Caco-2 (cell line): Measurements from ENCODE around the gene AGMAT. TPM values are rescaled to one million over a fixed set of nuclear protein-coding genes. Genes with fewer than 3 reads are reported as not detected.

Experiments
- BruUV-seq: library from RNA; stranded (reverse); fragments of 400-500 nt; replicated peaks from 2 replicates; lab custom pipeline; 2021; lab: Mats Ljungman, UMichigan
- CTCF ChIA-PET: fragments of 300-600 bp; sonication (Branson Sonifier 250); formaldehyde crosslinking; loops from one replicate; lab custom pipeline; 2022; ENCODE audit warnings: antibody characterized with exemption; lab: Charles Lee
- POLR2A ChIA-PET: fragments of 300-600 bp; sonication (Branson Sonifier 250); formaldehyde crosslinking; loops from one replicate; lab custom pipeline; 2022; ENCODE audit warnings: antibody characterized with exemption; lab: Charles Lee
- DNase-seq, 2 experiments: peaks; one replicate each; pipeline versions ENCODE4 v3.0.0 to v3.0.0-alpha.2; 2020 to 2022
- H3K27me3 ChIP-seq: replicated peaks from 2 replicates; pipeline ENCODE4 v1.6.0; 2011; ENCODE audit warnings: low read length; ENCODE audit not compliant: control insufficient read depth, insufficient read depth
- H3K36me3 ChIP-seq: 2 replicates; pipeline ENCODE4 v1.5.1; 2011; ENCODE audit warnings: low read length; ENCODE audit not compliant: control insufficient read depth, insufficient read depth
- H3K4me1 ChIP-seq: fragments of 250-450 bp; sonication (Bioruptor Pico); 2 replicates; pipeline ENCODE4 v1.5.1; 2020; ENCODE audit warnings: mild to moderate bottlenecking
- H3K4me3 ChIP-seq: 2 replicates; pipeline ENCODE4 v1.5.1; 2011; ENCODE audit warnings: low read depth, mild to moderate bottlenecking, control low read depth, low read length
- H3K9me3 ChIP-seq: fragments of 250-450 bp; sonication (Bioruptor Pico); 2 replicates; pipeline ENCODE4 v1.5.1; 2020; ENCODE audit warnings: mild to moderate bottlenecking, moderate library complexity
- H3K27ac Mint-ChIP-seq: one replicate; pipeline ENCODE4 v1.8.0; 2022; ENCODE audit warnings: mixed read lengths; ENCODE audit not compliant: unreplicated experiment
- H3K27me3 Mint-ChIP-seq: one replicate; pipeline ENCODE4 v1.8.0; 2022; ENCODE audit warnings: mixed read lengths; ENCODE audit not compliant: insufficient read depth, unreplicated experiment
- H3K36me3 Mint-ChIP-seq: one replicate; pipeline ENCODE4 v1.8.0; 2022; ENCODE audit warnings: mild to moderate bottlenecking, mixed read lengths; ENCODE audit not compliant: insufficient read depth, unreplicated experiment
- H3K4me1 Mint-ChIP-seq: one replicate; pipeline ENCODE4 v1.8.0; 2022; ENCODE audit warnings: low read depth, mixed read lengths; ENCODE audit not compliant: unreplicated experiment
- H3K4me3 Mint-ChIP-seq: one replicate; pipeline ENCODE4 v1.8.0; 2022; ENCODE audit warnings: mild to moderate bottlenecking, moderate library complexity, mixed read lengths; ENCODE audit not compliant: unreplicated experiment
- H3K9me3 Mint-ChIP-seq: one replicate; pipeline ENCODE4 v1.8.0; 2022; ENCODE audit warnings: mixed read lengths; ENCODE audit not compliant: unreplicated experiment
- intact Hi-C: fragments of 100-400 bp; cut with micrococcal nuclease; formaldehyde crosslinking; loops from one replicate; pipeline ENCODE4 v1.10.0; 2022; ENCODE audit not compliant: unreplicated experiment
- total RNA-seq: library from RNA; stranded (reverse); gene quantifications from 2 replicates; pipeline ENCODE4 v1.2.3, GENCODE V29; 2022
- TF ChIP-seq, protein P1 (sequence below), 2 experiments: fragments of 200-600 bp in 1 of 2; IDR thresholded peaks; 1 replicate in 1 of 2; 2 replicates in 1 of 2; pipeline versions ENCODE4 v1.5.1 to v1.8.0; 2011 to 2022; ENCODE audit warnings: antibody characterized with exemption in 1 of 2, control low read depth in 1 of 2, inconsistent platforms in 1 of 2, low read depth in 1 of 2, low read length in 1 of 2, mild to moderate bottlenecking in 1 of 2, moderate library complexity in 1 of 2; ENCODE audit not compliant: insufficient read depth in 1 of 2, severe bottlenecking in 1 of 2, unreplicated experiment in 1 of 2

Gene AGMAT
- total RNA-seq, 1 experiment from 2014 or later = 48.3 TPM

DNA sequence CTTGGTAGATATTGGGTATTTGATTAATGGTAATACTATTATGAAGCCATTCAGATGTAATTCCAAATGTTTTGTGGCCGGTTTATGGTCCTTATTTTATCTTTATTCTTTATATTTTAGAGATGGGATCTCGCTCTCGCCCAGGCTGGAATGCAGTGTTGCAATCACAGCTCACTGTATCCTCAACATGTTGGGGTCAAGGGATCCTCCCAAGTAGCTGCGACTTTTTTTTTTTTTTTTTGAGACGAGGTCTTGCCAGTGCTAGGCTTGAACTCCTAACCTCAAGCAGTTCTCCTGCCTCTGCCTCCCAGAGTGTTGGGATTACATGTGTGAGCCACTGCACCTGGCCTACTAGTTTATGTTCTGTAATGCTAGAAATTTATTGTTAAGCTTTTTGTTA, 37.1 kb upstream of the AGMAT start:
- H3K4me3 ChIP-seq = no peak overlapping the region
- no peaks in the 10 kb centered on the region for H3K9me3 ChIP-seq
- TF ChIP-seq, protein P1, sequence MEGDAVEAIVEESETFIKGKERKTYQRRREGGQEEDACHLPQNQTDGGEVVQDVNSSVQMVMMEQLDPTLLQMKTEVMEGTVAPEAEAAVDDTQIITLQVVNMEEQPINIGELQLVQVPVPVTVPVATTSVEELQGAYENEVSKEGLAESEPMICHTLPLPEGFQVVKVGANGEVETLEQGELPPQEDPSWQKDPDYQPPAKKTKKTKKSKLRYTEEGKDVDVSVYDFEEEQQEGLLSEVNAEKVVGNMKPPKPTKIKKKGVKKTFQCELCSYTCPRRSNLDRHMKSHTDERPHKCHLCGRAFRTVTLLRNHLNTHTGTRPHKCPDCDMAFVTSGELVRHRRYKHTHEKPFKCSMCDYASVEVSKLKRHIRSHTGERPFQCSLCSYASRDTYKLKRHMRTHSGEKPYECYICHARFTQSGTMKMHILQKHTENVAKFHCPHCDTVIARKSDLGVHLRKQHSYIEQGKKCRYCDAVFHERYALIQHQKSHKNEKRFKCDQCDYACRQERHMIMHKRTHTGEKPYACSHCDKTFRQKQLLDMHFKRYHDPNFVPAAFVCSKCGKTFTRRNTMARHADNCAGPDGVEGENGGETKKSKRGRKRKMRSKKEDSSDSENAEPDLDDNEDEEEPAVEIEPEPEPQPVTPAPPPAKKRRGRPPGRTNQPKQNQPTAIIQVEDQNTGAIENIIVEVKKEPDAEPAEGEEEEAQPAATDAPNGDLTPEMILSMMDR (IDR thresholded peaks at IDR 0.05; ENCODE audit: insufficient read depth in 1 of 2, low read depth in 1 of 2, low read length in 1 of 2, severe bottlenecking in 1 of 2, unreplicated experiment in 1 of 2) = no peak
- no peaks in the 10 kb centered on the region for H3K27me3 ChIP-seq
- BruUV-seq = no TSS peak
- ChIA-PET CTCF (interaction anchor here (0.6 kb wide), 1 partner anchor 28 kb away, joined by 3 read pairs; no protein-coding TSS in a partner anchor), POLR2A (interaction anchor here (1.2 kb wide), 1 partner anchor 159 kb away, joined by 3 read pairs; no protein-coding TSS in a partner anchor)
- no peak for DNase-seq
- Mint-ChIP-seq H3K4me1 (peaks cover 32% of the 10 kb centered on the region), H3K27me3 (no peaks in the 10 kb centered on the region), H3K36me3 (peaks cover 33% of the 10 kb centered on the region), H3K9me3 (no peaks in the 10 kb centered on the region), H3K4me3 (no peak overlapping the region), H3K27ac (no peak overlapping the region)
- intact Hi-C loops = no loop called here
- peaks cover 29% of the 10 kb centered on the region for H3K4me1 ChIP-seq
- H3K36me3 ChIP-seq = peaks cover 2% of the 10 kb centered on the region; the same call in 1 of the 2 replicates

DNA sequence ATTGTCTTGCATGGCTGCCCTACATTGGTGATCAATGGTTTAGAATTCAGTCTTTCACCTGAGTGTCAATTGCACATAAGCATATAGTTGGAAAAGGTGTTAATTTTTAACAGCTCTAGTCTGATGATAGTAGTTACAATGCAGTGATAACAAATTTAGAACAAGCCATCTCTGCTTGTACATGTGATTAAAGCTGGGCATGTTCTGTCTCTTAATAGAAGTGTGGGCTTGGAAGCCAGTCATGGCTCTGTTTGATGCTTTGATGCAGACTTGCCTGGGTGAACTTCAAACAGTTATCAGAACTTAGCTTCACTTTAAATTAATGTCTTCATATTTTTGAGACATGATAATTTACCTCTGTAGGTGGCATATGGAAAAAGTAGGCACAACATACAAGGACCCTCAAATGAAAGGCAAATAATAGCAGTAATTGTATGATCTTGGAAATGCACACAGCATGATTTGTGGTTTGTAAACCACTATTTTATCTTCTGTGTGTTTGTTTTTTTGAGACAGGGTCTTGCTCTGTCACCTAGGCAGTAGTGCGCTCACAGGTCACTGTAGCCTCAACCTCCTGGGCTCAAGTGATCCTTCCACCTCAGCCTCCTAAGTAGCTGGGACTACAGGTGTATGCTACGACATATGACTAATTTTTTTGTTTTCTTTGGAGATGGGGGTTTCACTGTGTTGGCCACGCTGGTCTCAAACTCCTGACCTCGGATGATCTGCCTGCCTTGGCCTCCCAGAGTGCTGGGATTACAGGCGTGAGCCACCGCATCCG, 36.2 kb upstream of the AGMAT start:
- Mint-ChIP-seq H3K27ac (no peak overlapping the region), H3K9me3 (no peaks in the 10 kb centered on the region), H3K36me3 (peaks cover 34% of the 10 kb centered on the region), H3K4me3 (no peak overlapping the region), H3K27me3 (no peaks in the 10 kb centered on the region), H3K4me1 (peaks cover 36% of the 10 kb centered on the region)
- TF ChIP-seq, protein P1 (IDR thresholded peaks at IDR 0.05; ENCODE audit: insufficient read depth in 1 of 2, low read depth in 1 of 2, low read length in 1 of 2, severe bottlenecking in 1 of 2, unreplicated experiment in 1 of 2) = no peak
- peaks cover 34% of the 10 kb centered on the region for H3K4me1 ChIP-seq
- BruUV-seq = no TSS peak
- DNase-seq = no peak
- no peaks in the 10 kb centered on the region; the same call in 1 of the 2 replicates for H3K36me3 ChIP-seq
- H3K4me3 ChIP-seq = no peak overlapping the region
- intact Hi-C loops = no loop called here
- ChIA-PET CTCF (no interaction called here), POLR2A (no interaction called here)
- no peaks in the 10 kb centered on the region for H3K9me3 ChIP-seq
- H3K27me3 ChIP-seq = no peaks in the 10 kb centered on the region

DNA sequence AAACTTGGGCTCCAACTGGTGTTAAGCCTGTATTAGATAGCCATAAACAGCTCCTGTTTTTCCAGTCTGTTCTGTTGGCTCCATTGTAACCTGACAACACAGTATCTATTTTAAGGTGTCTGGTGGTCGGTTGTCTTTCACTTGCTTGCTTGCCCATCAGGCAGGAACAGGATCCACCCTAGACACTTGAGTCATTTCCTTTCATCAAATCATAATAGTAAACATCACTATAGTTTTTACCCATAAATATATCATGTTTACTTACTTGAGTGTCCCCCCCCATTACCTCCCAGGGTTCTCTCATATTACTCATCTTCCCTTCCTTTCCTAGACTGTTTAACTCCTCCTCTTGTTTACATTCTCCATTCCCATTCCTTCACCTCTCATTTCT, 35.3 kb upstream of the AGMAT start:
- Mint-ChIP-seq H3K36me3 (peaks cover 34% of the 10 kb centered on the region), H3K9me3 (no peaks in the 10 kb centered on the region), H3K27me3 (no peaks in the 10 kb centered on the region), H3K4me3 (peak overlapping the region; percentile 25), H3K4me1 (peaks cover 33% of the 10 kb centered on the region), H3K27ac (peak overlapping the region; percentile 65)
- H3K9me3 ChIP-seq = no peaks in the 10 kb centered on the region
- TF ChIP-seq, protein P1 (IDR thresholded peaks at IDR 0.05; ENCODE audit: insufficient read depth in 1 of 2, low read depth in 1 of 2, low read length in 1 of 2, severe bottlenecking in 1 of 2, unreplicated experiment in 1 of 2) = no peak
- ChIA-PET POLR2A (no interaction called here), CTCF (no interaction called here)
- H3K4me3 ChIP-seq = no peak overlapping the region
- no TSS peak for BruUV-seq
- H3K36me3 ChIP-seq = no peaks in the 10 kb centered on the region; the same call in 1 of the 2 replicates
- intact Hi-C loops = no loop called here
- DNase-seq = no peak
- no peaks in the 10 kb centered on the region for H3K27me3 ChIP-seq
- H3K4me1 ChIP-seq = peaks cover 35% of the 10 kb centered on the region
